Lower lobe of right lung (tissue), 2 donors: ENCODE measurements around the gene BCL7C. TPM values are rescaled to one million over a fixed set of nuclear protein-coding genes. Genes with fewer than 3 reads are reported as not detected.
"Not testable (repeated sequence)": the region's sequence is repeated elsewhere in the genome, so short reads cannot be mapped to it uniquely, and the experiment has no call there.

Source experiments
- ATAC-seq, 2 donors: fragments of 200-7000 bp; cut with Tn5 transposase; one replicate each; pipeline ENCODE4 v1.9.1; 2020 to 2022; ENCODE audit warnings: mild to moderate bottlenecking in 2 of 2, moderate library complexity in 2 of 2
- DNase-seq: peaks from one replicate; pipeline ENCODE4 v3.0.0-alpha.2; 2020
- H3K27ac ChIP-seq: fragments of 200-600 bp; one replicate; pipeline ENCODE4 v1.8.0; 2022
- H3K27me3 ChIP-seq: fragments of 200-600 bp; one replicate; pipeline ENCODE4 v1.8.0; 2022; ENCODE audit warnings: low read depth
- H3K36me3 ChIP-seq: fragments of 200-600 bp; one replicate; pipeline ENCODE4 v1.8.0; 2022; ENCODE audit warnings: mild to moderate bottlenecking
- H3K4me1 ChIP-seq: fragments of 200-600 bp; one replicate; pipeline ENCODE4 v1.8.0; 2022
- H3K4me3 ChIP-seq: fragments of 200-600 bp; one replicate; pipeline ENCODE4 v1.8.0; 2022; ENCODE audit warnings: mild to moderate bottlenecking
- H3K9me3 ChIP-seq: fragments of 200-600 bp; one replicate; pipeline ENCODE4 v1.8.0; 2022
- intact Hi-C: fragments of 100-400 bp; cut with DNase I; formaldehyde crosslinking; loops from one replicate; pipeline ENCODE4 v1.11.0; 2022
- total RNA-seq: library from RNA; stranded (reverse); fragmentation: NEBNext Ultra II Directional; extraction: Animal tissue kit (Norgen Biotek cat#: 25700); gene quantifications from one replicate; pipeline ENCODE4 v1.2.1, GENCODE V29; 2021
- TF ChIP-seq, protein P1 (sequence below): fragments of 200-600 bp; IDR thresholded peaks from one replicate; pipeline ENCODE4 v1.8.0; 2022; ENCODE audit warnings: antibody characterized with exemption, mild to moderate bottlenecking
- donor health status: DM: no; HTN: yes; CAD: no; lungs with severe emphysema.

The BCL7C gene
- total RNA-seq, 1 donor from 2014 or later: 23.3 TPM

DNA sequence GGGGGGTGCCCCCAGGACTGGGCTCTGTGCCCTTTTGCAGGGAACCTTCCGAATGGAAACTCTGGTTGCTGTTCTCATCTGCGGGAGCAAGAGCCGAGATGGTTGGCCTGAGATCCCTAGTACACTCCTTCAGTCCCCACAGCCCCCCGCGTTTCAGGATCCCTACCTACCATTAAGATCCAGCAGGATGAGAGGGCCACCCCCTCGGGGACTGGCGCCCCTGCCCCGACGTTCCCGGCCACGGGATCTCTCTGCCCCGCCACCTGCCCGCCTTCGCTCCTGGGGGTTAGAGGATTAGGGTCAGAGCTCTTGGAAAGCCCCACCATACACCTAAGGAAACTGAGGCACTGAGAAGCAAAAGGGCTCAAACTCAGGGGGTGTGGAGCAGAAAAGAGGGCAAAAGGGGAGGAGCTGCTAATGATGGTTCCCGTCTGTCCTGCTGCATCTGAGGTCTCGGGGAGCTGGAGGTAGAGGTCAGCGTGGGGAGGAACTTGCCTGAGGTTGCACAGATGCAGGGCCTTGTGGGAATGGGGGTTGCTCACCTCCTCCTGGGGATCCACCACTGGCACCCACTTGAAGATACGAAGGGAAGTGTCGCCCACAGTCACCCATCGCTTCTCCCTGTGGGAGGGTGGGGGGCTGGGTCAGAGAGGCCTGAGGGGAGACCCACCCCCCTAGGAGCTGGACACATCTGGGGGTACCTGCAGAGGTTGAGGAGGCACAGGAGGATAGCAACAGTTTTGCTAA lies 1.0 kb downstream of the BCL7C start:
- Histone ChIP-seq H3K36me3 (peaks cover 38% of the 10 kb centered on the region), H3K27me3 (no peaks in the 10 kb centered on the region), H3K27ac (peak overlapping the region; percentile 90), H3K9me3 (no peaks in the 10 kb centered on the region), H3K4me1 (peaks cover 43% of the 10 kb centered on the region), H3K4me3 (peak overlapping the region; percentile 88)
- DNase-seq (no peak), ATAC-seq (no peak)
- TF ChIP-seq, protein P1, sequence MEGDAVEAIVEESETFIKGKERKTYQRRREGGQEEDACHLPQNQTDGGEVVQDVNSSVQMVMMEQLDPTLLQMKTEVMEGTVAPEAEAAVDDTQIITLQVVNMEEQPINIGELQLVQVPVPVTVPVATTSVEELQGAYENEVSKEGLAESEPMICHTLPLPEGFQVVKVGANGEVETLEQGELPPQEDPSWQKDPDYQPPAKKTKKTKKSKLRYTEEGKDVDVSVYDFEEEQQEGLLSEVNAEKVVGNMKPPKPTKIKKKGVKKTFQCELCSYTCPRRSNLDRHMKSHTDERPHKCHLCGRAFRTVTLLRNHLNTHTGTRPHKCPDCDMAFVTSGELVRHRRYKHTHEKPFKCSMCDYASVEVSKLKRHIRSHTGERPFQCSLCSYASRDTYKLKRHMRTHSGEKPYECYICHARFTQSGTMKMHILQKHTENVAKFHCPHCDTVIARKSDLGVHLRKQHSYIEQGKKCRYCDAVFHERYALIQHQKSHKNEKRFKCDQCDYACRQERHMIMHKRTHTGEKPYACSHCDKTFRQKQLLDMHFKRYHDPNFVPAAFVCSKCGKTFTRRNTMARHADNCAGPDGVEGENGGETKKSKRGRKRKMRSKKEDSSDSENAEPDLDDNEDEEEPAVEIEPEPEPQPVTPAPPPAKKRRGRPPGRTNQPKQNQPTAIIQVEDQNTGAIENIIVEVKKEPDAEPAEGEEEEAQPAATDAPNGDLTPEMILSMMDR: no peak
- intact Hi-C loops: no loop called here

DNA sequence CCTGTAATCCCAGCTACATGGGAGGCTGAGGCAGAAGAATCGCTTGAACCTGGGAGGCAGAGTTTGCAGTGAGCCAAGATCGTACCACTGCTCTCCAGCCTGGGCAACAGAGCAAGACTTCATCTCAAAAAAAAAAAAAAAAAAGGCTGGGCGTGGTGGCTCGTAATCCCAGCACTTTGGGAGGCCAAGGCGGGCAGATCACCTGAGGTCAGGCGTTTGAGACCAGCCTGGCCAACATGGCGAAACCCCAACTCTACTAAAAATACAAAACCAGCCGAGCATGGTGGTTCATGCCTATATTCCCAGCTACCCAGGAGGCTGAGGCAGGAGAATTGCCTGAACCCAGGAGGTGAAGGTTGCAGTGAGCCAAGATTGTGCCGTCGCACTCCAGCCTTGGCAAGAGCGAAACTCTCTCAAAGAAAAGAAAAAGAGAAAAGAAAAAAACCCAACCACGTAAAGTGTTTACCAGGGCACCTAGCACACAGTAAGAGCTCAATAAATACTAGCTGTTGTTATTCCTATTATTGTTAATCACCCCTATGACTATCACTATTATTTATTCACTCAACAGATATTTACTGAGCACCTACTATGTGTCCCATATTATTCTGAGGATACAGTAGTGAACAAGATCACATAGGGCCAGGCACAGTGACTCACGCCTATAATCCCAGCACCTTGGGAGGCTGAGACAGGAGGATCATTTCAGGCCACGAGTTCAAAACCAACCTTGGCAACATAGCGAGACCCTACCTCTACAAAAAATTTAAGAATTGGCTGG lies 2.6 kb downstream of the BCL7C start:
- H3K4me1 ChIP-seq: peaks cover 30% of the 10 kb centered on the region
- H3K9me3 ChIP-seq, H3K27ac ChIP-seq, DNase-seq, intact Hi-C loops, H3K27me3 ChIP-seq, ATAC-seq, H3K4me3 ChIP-seq: not testable (repeated sequence)
- peaks cover 52% of the 10 kb centered on the region for H3K36me3 ChIP-seq

DNA sequence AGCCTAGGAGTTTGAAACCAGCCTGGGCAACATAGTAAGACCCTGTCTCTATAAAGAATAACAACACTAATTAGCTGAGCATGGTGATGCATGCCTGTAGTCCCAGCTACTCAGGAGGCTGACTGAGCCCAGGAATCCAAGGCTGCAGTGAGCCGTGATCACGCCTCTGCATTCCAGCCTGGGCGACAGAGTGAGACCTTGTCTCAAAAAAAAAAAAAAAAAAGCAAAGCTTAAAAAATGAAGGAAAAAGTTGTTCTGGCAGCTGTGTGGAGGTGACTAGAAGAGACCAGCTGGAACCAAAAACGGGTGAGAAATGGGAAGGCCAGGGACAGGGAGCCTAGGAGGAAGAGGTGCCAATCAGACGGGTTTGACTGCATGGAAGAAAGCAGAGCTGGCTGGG lies 4.2 kb downstream of the BCL7C start:
- Histone ChIP-seq H3K9me3 (no peaks in the 10 kb centered on the region), H3K27ac (no peak overlapping the region), H3K4me3 (no peak overlapping the region), H3K4me1 (peaks cover 16% of the 10 kb centered on the region), H3K36me3 (peaks cover 67% of the 10 kb centered on the region), H3K27me3 (no peaks in the 10 kb centered on the region)
- TF ChIP-seq, protein P1: no peak
- ATAC-seq (no peak), DNase-seq (no peak)
- intact Hi-C loops: no loop called here

DNA sequence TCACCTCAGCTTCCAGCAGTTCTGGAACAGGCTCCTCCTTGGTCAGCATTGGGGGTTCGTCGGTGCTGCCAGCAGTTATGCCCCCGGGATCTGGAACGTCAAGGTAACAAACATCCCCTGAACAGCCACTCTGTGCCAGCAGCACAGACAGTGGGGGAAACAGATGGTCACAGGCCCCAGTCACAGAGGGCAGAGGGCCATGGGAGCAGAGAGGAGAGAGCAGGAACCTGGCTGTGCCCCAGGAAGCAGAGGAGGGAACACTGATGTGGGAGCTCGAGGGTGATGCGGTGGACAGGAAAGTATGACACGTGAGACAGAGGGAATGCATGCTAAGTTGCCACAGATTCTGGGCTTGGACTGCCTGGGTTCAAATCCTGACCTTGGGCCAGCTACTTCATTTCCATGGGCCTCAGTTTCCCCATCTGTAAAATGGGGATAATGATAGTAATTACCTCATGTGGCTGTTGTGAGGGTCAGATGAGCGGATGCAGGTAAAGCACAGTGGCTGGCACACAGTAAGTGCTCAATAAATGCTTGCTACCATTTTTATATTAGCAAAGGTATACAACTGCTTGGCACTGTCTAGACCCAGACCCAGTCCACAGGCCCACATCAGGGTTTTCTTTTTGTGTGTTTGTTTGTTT lies 4.9 kb downstream of the BCL7C start:
- Histone ChIP-seq H3K27me3 (no peaks in the 10 kb centered on the region), H3K9me3 (no peaks in the 10 kb centered on the region), H3K4me3 (no peak overlapping the region), H3K4me1 (peaks cover 11% of the 10 kb centered on the region), H3K27ac (no peak overlapping the region), H3K36me3 (peaks cover 69% of the 10 kb centered on the region)
- no peak for DNase-seq
- intact Hi-C loops: no loop called here
- TF ChIP-seq, protein P1: no peak
- no peak for ATAC-seq

DNA sequence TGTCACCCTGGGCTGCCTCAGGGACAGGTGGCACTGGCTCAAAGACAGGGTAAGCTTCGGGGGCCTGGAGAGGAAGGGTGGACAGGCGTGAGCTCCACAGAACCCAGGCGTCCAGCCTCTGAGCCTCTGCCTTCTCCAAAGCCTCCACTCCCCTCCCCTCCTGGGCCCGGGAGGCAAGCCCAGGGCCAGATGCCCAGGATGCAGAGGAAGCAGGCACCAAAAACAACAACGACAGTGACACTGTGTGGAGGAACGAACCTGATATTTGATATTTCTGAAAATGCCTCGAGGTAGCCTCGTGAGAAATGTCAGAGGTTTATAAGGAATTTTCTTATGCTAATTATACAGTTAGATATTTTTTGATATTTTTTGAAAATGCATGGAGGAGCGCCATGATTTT lies 6.0 kb downstream of the BCL7C start:
- Histone ChIP-seq H3K27ac (no peak overlapping the region), H3K36me3 (peaks cover 69% of the 10 kb centered on the region)

More for the DNA sequence above, 6.0 kb downstream of the BCL7C start:
- no peaks in the 10 kb centered on the region for H3K27me3 ChIP-seq
- DNase-seq (no peak), ATAC-seq (no peak)
- TF ChIP-seq, protein P1: no peak
- intact Hi-C loops: no loop called here
- H3K4me3 ChIP-seq: no peak overlapping the region
- peaks cover 6% of the 10 kb centered on the region for H3K4me1 ChIP-seq
- H3K9me3 ChIP-seq: no peaks in the 10 kb centered on the region
